ENCODE measurements around the gene EPRS1.

DNA sequence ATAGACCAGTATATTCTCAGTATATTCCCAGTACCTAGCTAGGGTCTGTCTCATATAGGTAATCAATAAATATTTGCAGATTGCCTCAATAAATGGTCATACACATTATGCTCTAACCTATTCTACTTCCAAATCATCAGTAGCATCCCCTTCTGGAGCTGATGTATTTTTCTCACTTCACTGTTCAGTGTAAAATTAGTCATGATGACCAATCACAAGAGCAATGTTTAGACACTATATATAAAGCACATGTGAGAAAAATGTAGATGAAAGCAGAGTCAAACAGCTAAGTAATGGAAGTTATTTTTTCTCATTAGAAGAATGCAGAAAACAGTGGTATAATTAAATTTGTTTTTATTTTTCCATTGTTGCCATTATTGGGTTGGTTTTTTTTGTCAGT is 34.7 kb downstream of the EPRS1 start:
- TF ChIP-seq, protein P1, sequence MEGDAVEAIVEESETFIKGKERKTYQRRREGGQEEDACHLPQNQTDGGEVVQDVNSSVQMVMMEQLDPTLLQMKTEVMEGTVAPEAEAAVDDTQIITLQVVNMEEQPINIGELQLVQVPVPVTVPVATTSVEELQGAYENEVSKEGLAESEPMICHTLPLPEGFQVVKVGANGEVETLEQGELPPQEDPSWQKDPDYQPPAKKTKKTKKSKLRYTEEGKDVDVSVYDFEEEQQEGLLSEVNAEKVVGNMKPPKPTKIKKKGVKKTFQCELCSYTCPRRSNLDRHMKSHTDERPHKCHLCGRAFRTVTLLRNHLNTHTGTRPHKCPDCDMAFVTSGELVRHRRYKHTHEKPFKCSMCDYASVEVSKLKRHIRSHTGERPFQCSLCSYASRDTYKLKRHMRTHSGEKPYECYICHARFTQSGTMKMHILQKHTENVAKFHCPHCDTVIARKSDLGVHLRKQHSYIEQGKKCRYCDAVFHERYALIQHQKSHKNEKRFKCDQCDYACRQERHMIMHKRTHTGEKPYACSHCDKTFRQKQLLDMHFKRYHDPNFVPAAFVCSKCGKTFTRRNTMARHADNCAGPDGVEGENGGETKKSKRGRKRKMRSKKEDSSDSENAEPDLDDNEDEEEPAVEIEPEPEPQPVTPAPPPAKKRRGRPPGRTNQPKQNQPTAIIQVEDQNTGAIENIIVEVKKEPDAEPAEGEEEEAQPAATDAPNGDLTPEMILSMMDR (IDR thresholded peaks at IDR 0.05) = no peak
- TF ChIP-seq POLR2A (IDR thresholded peaks at IDR 0.05) = no peak
